ACC112 (cell line): ENCODE data around the gene CXorf49.
"Not testable (repeated sequence)": the region's sequence is repeated elsewhere in the genome, so short reads cannot be mapped to it uniquely, and the experiment has no call there.

Experiments used
- H2AFZ ChIP-seq: fragments of 200-600 bp; sonication (generic); one replicate; pipeline ENCODE4 v1.6.0; 2017; ENCODE audit warnings: antibody characterized with exemption, low read length; ENCODE audit not compliant: unreplicated experiment
- H3K27ac ChIP-seq: fragments of 200-600 bp; sonication (generic); 2 replicates; pipeline ENCODE4 v1.5.1; 2014; ENCODE audit warnings: low read depth, mild to moderate bottlenecking, antibody characterized with exemption, low read length, moderate library complexity
- H3K27me3 ChIP-seq: fragments of 200-600 bp; sonication (generic); 2 replicates; pipeline ENCODE4 v1.6.1; 2014; ENCODE audit warnings: mild to moderate bottlenecking, antibody characterized with exemption, low read length, moderate library complexity, mixed read lengths; ENCODE audit not compliant: insufficient read depth
- H3K36me3 ChIP-seq: fragments of 200-600 bp; sonication (generic); 2 replicates; pipeline ENCODE4 v1.6.1; 2016; ENCODE audit warnings: mild to moderate bottlenecking, antibody characterized with exemption, low read length, moderate library complexity, mixed read lengths; ENCODE audit not compliant: insufficient read depth
- H3K4me1 ChIP-seq: fragments of 200-600 bp; sonication (generic); one replicate; pipeline ENCODE4 v1.6.1; 2016; ENCODE audit warnings: low read length, mixed read lengths; ENCODE audit not compliant: insufficient read depth, unreplicated experiment, control insufficient read depth
- H3K4me3 ChIP-seq: fragments of 200-600 bp; sonication (generic); 2 replicates; pipeline ENCODE4 v1.5.1; 2014; ENCODE audit warnings: mild to moderate bottlenecking, low read depth, low read length
- H3K79me2 ChIP-seq: fragments of 200-600 bp; sonication (generic); one replicate; pipeline ENCODE4 v1.6.0; 2016; ENCODE audit warnings: low read length; ENCODE audit not compliant: control insufficient read depth, unreplicated experiment, insufficient read depth

Gene CXorf49

DNA sequence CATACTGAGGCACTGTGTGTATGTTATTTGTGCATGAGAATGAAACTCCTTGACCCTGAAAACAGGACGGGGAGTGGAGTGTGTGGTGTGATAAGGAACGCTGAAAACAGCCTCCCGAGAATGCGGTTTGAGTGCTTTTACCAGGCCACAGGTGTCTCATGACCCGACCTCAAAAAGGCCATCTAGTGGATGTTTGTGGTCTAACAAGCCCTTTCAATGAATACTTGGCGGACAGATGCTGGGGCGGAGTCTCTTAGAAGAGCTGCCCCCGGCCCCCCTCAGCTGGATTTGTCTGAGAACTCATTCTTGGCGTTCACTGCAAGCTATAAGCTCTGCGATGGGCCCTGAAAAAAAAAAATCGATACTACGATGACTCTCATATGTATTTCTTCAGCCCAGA lies 15.2 kb downstream of the CXorf49 start:
- H3K27ac ChIP-seq, H3K79me2 ChIP-seq, H3K4me1 ChIP-seq, H2AFZ ChIP-seq, H3K27me3 ChIP-seq, H3K36me3 ChIP-seq, H3K4me3 ChIP-seq: not testable (repeated sequence)

DNA sequence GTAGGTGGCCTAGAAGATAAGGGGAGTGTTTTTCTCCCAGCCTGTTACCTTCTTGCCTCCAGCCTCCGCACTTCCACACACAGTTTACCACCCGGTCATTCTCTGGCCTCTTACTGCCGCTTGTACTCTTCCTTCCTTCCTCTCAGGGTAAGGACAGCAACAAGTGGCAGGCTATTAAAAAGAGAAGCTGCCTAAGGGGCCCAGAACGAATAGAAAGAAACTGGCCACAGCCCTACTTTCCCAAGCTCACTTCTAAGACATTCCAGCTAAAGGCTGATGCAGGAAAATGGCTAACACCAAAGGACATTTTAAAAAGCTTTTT lies 19.1 kb downstream of the CXorf49 start:
- H3K4me1 ChIP-seq, H3K27me3 ChIP-seq, H2AFZ ChIP-seq, H3K79me2 ChIP-seq, H3K4me3 ChIP-seq, H3K36me3 ChIP-seq, H3K27ac ChIP-seq: not testable (repeated sequence)

DNA sequence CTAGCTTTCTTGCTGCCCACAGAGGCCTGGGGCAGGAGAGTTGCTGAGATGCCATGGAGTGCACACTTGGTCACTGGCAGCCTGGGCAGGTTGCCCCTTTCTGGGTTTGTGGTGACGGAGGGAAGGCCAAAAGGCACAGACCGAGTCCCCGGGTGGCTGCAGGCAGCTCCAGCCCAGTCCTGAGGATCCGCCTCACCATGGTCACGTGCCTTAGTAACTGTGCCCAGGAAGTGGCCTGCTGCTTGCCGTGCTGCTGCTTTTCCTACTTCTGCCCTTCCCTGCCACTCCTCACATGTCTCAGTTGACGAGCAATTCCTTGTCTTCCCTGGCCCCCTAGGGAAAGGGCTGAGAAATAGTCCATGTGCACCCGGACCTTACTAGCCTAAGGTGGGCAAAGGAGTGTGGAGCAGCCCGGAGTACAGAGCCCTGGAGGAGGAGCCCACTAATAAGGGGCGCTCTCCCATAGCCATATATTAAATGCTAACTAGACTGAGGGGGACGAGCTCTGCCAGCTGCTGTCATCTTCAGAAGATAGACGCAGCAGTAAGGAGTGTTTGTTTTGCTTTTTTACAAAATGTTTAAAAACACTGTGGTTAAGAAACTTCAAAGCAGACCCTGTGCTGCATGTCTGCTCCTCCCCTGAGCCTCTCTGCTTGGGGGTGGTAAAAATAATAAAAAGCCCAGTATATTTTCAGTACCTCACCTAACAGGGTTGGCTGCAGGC lies 19.6 kb downstream of the CXorf49 start:
- not testable (repeated sequence) for H3K79me2 ChIP-seq, H3K36me3 ChIP-seq, H3K4me3 ChIP-seq, H3K4me1 ChIP-seq, H2AFZ ChIP-seq, H3K27me3 ChIP-seq, H3K27ac ChIP-seq

DNA sequence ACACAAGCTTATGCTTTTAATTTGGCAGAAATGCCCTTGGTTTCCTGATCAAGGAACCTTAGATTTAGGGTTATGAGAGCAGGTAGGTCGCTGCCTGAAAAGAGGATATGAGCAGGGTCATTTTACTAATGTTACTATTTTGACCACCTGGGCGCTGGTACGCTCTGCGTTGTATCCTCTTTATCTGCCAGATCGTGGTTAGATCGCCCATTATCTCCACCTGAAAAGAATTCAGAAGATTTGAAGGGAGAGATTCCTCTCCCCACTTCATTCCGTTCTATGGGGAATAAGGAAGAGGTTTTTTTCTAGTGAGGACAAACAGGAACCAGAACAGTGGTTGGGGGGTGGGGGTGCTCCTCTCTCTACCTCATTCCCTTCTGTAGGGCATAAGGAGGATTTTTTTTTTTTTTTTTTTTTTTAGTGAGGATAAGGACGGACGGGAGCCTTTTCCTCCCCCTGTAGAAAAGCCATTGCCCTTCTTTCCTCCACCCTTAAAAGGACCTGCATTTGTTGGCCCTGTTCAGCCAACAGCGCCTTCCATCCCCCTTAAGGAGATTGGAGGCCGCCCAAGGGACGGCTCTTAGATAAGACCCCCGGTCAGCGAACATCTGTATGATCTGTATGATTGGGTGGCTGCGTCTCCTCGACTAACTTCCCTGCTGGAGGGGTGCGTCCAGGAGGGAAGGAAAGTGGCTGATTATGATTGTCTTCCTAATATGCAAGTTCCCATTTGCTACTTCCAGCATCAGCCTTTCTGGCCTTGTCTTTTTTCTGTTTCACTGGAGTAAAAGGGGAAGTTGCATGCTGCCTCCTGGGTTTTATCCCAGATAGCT lies 20.4 kb downstream of the CXorf49 start:
- H3K27me3 ChIP-seq, H3K4me1 ChIP-seq, H3K79me2 ChIP-seq, H2AFZ ChIP-seq, H3K27ac ChIP-seq, H3K36me3 ChIP-seq, H3K4me3 ChIP-seq: not testable (repeated sequence)

DNA sequence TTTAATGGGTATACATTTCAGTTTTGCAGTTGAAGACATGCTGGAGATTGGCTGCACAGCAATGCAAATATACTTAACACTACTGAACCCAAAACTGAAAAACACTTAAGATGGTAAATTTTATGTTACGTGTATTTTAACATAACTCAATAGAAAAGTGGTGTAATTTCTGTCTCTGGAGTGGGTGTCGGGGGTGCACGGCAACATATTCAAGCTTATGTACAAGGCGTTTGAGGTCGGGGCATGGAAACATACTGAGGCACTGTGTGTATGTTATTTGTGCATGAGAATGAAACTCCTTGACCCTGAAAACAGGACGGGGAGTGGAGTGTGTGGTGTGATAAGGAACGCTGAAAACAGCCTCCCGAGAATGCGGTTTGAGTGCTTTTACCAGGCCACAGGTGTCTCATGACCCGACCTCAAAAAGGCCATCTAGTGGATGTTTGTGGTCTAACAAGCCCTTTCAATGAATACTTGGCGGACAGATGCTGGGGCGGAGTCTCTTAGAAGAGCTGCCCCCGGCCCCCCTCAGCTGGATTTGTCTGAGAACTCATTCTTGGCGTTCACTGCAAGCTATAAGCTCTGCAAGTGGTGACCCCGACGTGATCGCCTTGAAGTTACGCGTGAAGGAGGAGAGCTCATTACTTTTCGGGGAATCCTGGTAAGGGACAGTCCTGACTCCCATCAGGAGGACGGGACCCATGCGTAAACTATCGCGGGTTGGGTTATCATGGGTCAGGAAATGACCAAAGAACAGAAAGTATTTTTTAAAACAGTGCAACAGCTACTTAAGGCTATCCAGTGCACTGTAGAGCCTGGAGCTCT lies 21.2 kb downstream of the CXorf49 start:
- H3K36me3 ChIP-seq, H2AFZ ChIP-seq, H3K4me3 ChIP-seq, H3K79me2 ChIP-seq, H3K27me3 ChIP-seq, H3K4me1 ChIP-seq, H3K27ac ChIP-seq: not testable (repeated sequence)

DNA sequence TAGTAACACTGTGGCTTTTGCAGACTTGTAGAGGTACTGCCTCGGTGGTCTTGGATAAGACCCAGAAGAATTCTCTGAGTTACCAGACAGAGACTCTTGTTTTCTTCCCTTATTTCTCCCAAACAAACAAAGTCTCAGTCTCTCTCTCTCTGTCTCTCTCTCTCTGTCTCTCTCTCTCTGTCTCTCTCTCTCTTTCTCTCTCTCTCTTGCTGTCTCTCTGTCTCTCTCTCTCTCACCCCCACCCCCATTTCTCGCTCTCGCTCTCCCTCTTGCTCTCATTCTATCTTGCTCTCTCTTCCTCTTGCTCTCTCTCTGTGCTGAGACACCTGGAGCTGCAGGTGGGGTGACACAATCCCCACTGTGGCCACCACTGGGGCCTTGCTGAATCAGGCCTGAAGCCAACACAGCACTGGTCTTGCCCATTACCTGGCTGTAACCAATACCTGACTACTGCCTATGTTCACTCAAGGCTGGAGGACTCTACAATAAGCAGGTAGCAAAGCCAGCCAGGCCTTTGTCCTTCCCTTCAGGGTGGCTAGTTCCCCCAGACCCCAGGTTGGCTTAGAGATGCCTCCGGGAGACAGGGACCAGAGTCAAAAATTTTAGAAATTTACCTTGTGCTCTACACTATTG lies 38.4 kb downstream of the CXorf49 start:
- Histone ChIP-seq H3K4me3 (no peak overlapping the region), H2AFZ (no peak overlapping the region), H3K4me1 (no peaks in the 10 kb centered on the region), H3K36me3 (no peaks in the 10 kb centered on the region), H3K27me3 (no peaks in the 10 kb centered on the region), H3K79me2 (no peaks in the 10 kb centered on the region), H3K27ac (no peak overlapping the region)

DNA sequence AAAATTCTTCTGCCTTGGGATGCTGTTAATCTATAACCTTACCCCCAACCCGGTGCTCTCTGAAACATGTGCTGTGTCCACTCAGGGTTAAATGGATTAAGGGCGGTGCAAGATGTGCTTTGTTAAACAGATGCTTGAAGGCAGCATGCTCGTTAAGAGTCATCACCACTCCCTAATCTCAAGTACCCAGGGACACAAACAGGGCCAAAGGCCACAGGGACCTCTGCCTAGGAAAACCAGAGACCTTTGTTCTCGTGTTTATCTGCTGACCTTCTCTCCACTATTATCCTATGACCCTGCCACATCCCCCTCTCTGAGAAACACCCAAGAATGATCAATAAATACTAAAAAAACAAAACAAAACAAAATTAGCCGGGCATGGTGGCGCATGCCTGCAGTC lies 40.9 kb downstream of the CXorf49 start:
- not testable (repeated sequence) for H2AFZ ChIP-seq, H3K4me3 ChIP-seq, H3K79me2 ChIP-seq, H3K27me3 ChIP-seq, H3K4me1 ChIP-seq, H3K27ac ChIP-seq, H3K36me3 ChIP-seq

DNA sequence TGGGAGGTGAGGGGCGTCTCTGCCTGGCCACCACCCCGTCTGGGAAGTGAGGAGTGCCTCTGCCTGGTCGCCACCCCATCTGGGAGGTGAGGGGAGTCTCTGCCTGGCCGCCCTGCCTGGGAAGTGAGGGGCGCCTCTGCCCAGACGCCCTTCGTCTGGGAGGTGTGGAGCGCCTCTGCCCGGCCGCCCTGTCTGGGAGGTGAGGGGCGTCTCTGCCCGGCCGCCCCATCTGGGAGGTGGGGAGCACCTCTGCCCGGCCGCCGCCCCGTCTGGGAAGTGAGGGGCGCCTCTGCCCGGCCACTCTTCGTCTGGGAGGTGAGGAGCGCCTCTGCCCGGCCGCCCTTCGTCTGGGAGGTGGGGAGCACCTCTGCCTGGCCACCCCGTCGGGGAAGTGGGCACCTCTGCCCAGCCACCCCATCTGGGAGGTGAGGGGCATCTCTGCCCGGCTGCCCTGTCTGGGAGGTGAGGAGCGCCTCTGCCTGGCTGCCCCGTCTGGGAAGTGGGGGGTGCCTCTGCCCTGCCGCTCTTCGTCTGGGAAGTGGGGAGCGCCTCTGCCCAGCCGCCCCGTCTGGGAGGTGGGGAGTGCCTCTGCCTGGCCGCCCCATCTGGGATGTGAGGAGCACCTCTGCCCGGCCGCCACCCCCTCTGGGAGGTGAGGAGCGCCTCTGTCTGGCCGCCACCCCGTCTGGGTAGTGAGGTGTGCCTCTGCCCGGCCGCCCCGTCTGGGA lies 41.9 kb downstream of the CXorf49 start:
- not testable (repeated sequence) for H3K4me1 ChIP-seq, H3K36me3 ChIP-seq, H3K79me2 ChIP-seq, H3K27ac ChIP-seq, H3K4me3 ChIP-seq, H3K27me3 ChIP-seq, H2AFZ ChIP-seq

DNA sequence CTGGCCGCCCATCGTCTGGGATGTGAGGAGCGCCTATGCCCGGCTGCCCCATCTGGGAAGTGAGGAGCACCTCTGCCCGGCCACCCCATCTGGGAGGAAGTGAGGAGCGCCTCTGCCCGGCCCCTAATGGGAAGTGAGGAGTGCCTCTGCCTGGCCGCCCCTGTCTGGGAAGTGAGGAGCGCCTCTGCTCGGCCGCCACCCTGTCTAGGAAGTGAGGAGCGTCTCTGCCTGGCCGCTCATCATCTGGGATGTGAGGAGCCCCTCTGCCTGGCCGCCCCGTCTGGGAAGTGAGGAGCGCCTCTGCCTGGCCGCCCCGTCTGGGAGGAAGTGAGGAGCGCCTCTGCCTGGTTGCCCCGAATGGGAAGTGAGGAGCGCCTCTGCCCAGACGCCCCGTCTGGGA lies 42.4 kb downstream of the CXorf49 start:
- H2AFZ ChIP-seq, H3K4me1 ChIP-seq, H3K36me3 ChIP-seq, H3K27ac ChIP-seq, H3K4me3 ChIP-seq, H3K27me3 ChIP-seq, H3K79me2 ChIP-seq: not testable (repeated sequence)

DNA sequence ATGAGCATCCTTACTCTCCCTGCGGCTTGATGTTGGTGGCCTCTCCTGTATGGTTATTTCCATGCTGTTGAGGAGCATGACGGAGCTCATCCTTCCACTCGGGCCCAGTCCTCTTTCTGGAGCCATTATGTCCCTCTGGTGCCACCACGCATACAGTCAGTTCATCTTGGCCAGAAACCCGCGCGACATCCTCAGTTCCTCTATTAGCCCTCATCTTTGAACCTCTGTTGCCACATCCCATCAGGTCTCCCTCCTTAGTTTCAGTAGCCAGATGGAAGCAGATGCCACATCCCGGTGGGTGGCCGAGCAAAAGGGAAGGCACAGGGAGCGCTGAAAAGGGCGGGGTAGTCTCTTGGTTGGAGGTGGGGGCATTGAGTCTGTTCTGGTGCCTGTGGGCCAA lies 46.1 kb downstream of the CXorf49 start:
- Histone ChIP-seq H3K4me1 (no peaks in the 10 kb centered on the region), H3K79me2 (no peaks in the 10 kb centered on the region), H3K4me3 (no peak overlapping the region), H2AFZ (no peak overlapping the region), H3K27ac (no peak overlapping the region), H3K36me3 (no peaks in the 10 kb centered on the region), H3K27me3 (no peaks in the 10 kb centered on the region)
